ENCODE results near the gene PDE8A.

The PDE8A gene

DNA sequence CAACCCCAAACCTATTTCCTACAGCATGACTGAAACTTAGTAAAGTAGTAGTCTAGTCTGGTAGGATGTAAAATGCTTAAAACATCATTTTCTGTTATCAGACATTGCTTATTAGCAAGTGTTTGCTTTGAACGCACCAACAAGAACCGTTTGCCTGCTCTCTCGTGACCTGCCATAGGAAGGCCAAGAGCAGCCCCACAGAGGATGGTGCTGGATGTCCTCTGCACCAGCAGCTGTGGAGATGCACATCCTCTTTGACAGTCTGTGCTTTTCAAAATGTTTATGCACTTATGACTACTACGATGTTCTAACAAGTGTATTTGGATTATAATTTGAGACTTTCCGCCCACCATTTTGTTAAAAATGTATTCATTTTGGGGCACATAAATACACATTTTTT, 59.6 kb downstream of the PDE8A start:
- DNase-seq, result no peak

DNA sequence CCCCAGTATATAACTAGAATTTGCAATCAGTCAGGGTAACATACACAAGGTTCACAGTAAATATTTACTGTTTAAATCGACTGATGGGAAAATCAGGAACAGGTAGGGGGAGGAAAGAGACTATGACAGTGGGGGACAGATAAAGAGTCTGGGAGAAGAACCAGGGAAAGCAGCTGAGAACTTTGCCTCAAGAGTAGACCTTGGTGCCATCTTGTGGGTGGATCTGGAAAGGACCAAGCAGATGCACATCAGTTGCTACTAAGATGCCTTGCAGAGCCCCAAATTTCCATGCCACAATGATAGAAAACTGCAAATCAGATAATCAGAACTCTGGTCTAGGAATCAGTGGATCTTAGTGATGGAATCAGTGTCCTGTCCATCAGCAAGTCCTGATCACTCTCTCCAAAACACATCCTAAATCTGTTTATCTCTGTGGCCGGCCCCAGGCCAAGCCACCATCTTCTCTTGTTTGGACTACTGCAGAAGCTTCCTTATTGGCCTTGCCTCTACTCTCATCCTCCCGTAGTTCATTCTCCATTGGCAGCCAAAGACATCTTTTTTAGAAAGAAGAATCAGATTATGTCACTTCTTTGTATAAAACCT, 62.7 kb downstream of the PDE8A start:
- DNase-seq, result peak; percentile 60

GRCh38 chr15:85044894-85045293, 63.2 kb downstream of the PDE8A start:
- DNase-seq, result no peak

DNA sequence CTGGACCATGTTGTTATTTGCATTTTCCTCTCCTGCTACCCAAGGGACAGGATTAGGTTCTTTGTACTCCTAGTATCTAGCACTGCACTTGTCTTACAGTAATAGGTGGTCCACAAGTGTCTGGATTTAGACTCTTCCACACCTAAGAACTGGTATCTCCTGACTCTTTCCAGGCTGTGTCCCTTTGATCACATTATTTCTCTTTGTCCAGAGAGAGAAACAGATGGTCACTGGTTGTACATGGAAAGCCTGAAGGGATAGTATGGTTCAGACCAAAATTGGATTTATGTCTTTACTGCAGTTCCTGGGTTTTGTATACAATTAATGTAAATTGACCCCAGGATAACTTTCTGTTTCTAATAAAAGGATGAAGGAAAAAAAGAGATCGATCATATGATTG, 64.0 kb downstream of the PDE8A start:
- no peak for DNase-seq

DNA sequence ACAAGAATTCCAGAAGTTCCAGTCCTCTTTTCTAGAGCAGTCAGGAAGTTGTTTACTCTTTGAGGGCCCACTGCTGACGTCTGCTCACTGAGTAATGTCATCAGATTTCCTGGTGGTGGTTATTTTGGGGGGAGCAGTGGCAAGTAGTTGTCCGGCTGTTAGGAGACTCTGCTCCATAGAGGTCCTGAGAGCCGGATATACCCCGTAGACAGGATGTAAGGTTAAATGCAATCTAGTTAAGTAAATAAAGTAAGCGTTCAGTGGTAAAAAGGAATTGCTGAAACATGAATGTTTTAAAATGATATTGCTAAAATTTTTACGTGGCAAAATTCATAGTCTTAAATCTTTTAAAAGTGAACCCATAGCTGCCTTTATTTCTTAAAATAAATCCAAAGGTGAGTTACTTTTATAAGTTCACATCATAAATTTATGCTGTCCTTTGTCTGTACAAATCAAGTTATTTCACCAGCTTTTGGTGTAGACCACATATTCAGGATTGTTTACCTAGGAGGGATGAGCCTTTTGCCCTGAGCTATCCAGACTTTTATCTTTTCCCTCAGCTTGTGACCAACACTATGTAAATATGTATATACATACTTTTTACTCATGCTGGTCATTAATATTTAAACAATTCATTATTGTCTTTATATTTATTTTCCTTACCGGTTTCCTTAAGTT, 65.8 kb downstream of the PDE8A start:
- peak; percentile 89 for DNase-seq

DNA sequence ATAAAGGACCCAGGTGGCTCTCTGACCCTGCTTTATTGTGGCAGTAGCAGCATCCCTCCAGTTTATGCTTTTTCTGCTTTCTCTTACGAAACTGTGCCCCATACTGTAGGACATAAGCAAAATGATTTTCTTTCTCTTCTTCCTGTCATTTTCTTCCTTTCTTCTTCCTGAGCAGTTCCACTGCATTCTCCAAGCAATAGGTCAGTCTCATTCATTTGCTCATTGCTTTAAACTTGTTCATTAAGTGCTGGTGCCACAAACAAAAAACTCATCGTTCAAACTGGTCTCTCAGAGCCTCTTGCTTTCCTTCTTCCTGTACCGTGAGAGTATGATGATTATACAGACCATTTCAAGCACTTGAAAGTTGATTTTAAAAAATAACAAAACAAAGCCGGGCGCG, 66.8 kb downstream of the PDE8A start:
- peak; percentile 9 for DNase-seq

- no peak for DNase-seq
Measured at GRCh38 chr15:85049805-85050204, 68.1 kb downstream of the PDE8A start.

DNA sequence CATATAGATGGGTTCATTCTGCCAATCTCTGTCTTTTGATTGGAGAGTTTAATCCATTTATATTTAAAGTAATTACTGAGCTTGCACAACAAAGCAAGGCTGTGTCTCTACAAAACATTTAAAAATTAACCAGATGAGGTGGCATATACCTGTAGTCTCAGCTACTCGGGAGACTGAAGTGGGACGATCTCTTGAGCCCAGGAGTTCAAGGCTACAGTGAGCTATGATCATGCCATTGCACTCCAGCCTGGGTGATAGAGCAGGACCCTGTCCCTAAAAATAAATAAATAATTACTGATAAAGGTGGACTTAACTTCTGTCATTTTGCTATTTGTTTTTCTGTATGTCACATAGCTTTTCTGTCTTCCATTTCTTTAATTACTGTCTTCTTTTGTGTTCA, 78.1 kb downstream of the PDE8A start:
- DNase-seq, result no peak

DNA sequence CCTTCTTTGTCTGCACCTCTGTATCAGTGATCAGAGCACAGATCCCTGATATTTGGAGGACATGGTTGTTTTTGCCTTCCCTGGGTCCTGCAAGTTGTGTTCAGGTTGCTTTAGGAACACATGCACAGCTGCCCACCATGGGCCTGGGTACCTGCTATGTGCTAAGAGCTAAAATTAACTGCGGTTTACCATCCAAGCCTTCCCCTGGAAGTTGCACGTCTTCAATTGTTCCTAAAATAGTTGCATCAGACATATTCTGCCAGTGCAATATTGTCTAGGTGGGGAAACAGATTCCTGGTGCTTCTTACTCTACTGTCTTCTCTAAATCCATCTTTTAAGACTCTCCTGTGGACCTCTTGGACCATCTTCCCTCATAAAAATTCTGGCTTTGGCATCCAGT, 80.9 kb downstream of the PDE8A start:
- DNase-seq, result no peak

DNA sequence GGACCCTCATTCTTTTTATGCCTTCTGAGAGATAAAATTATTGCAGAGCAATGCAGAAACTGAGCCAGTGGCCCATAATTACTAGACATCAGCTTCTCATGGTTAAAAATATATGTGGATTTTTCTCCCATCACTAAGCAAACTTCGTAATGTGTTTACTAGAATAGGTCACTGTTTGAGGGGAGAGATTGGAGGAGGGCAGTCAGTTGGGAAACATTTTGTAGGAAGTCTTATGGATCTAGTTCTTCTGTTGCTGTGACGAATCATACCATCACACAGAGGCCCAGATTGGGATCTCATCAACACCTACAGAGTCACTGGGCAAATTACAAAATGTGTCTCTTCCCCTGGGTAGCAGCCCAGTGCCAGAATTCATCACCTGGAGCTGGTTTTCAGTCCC, 81.4 kb downstream of the PDE8A start:
- DNase-seq, result no peak

GRCh38 chr15:85063522-85064079, 81.9 kb downstream of the PDE8A start:
- DNase-seq, result no peak

- DNase-seq, result no peak
Measured at GRCh38 chr15:85064710-85065109, 83.1 kb downstream of the PDE8A start.

DNA sequence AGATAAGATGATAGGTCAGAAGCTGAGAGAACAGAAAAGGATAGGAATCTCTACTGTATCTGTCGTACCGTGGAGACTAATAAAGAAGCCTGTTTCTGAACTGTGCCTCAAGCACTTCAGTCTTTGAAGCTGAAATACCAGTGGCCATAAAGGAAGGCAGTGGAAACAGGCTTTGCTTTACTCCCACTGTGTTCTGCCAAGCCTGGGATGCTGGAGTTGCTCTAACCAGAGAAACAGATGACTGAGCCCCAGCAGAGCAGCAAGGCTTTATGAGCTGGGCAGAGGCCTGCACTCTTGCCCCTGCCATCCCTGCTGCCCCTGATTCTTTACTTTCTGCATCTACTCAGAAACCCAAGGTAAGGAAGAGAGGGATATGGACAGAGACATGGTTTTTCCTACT, 89.4 kb downstream of the PDE8A start:
- no peak for DNase-seq

DNA sequence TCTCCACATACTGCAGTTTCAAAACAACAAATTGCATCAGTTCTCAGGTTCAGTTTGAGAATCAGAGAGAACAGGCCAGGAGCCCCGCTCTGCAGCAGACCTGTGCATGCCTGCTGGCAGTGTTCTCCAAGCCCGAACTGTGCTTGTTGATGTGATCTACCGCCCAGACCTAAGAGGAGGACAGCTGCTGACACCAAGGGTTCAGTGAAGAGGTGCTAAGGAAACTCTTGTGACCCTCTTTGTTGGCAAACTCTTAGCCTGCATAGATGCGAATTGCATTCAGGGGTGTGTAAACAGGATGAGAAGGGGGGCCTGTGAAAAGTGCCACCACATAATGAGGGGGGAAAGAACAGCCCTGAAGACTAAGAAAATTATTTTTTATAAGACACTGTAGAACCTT, 89.8 kb downstream of the PDE8A start:
- DNase-seq, result no peak

GRCh38 chr15:85072917-85073316, 91.3 kb downstream of the PDE8A start:
- DNase-seq, result no peak

DNA sequence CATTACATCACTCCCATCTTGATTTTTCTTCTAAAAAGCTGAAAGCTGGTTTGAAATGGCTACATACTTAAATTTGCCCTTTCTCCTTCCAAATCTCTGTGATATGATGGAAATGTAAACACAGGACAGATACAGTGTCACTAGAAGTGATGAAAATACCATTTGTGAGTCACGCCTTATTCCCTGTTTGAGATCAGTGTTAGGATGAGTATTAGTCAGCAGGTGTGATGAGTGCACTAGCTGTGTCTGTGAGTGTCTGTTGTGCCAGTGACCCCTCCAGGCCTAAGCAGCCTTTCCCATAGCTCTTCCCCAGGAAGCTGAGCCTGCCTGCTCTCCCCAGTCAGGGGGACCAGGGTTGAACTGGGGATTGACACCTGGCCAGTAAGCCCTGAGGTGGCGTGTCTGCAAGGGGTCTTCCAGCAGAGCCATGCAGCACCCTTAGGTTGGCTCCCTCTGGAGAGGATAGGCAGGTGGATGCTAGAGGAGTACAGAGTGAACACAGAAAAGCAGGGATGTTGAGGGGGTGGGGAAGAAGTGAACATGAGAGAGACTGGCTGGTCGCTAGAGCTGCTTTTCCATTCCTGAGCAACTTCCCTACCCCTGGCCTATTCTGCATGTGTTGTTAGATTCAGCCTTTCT, 92.0 kb downstream of the PDE8A start:
- no peak for DNase-seq

- DNase-seq, result no peak
Measured at GRCh38 chr15:85086855-85087254, 105.2 kb downstream of the PDE8A start.

DNA sequence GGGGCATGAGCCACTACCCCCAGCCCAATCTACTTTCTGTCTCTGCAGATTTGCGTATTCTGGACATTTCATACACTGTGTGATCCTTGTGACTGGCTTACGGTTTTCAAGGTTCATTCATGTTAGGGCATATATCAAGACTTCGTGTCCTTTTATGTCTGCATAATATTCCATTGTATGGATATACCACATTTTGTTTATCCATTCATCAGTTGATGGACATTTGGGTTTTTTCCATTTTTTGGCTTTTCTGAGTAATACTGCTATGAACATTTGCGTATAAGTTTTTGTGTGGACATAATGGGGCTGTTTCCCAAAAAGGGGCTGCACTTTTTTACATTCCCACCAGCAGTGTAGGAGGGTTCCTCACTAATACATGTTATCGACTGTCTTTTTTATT, 106.6 kb downstream of the PDE8A start:
- no peak for DNase-seq

GRCh38 chr15:85089929-85090597, 108.4 kb downstream of the PDE8A start:
- no peak for DNase-seq

DNA sequence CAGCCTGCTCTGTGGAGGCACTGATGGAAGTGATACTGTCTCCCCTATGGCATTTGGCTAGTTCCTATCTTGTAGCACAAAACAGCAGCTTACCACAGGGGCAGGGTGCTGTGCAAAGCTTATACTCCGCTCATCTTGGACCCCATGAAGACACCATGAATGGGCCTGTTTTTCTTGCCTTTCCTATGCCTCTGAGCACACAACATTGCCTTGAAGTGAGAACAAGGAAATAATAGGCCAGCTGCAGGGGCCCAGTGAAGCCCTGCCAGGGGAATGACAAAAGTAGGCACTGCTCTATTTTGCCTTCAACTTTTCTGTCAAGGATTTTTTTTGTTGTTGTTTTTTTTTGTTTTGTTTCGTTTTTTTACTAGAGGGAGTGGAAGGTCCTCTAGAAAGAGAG, 110.3 kb downstream of the PDE8A start:
- no peak for DNase-seq

- peak; percentile 45 for DNase-seq
Measured at GRCh38 chr15:85094685-85095084, 113.0 kb downstream of the PDE8A start.

- no peak for DNase-seq
Measured at GRCh38 chr15:85095566-85095965, 113.9 kb downstream of the PDE8A start.

DNA sequence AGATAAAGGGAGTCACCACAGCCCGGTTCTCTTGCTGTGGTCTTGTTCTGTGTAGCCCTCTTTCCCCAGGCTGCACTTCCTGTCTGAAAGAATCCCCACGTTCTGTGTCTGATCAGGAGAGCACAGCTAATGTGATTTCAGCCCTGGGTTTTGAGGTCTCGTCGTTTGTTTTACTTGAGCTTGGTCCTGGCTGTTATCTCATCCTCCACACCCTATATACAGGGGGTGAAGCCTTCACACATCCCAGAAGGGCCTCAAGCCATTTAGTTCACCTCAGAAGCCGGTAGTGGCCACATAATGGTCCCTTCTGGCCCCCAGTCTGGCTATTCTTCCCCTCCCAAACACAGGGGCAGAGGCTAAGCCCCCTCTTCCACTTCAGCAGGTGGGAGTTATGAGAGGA, 115.6 kb downstream of the PDE8A start:
- no peak for DNase-seq

DNA sequence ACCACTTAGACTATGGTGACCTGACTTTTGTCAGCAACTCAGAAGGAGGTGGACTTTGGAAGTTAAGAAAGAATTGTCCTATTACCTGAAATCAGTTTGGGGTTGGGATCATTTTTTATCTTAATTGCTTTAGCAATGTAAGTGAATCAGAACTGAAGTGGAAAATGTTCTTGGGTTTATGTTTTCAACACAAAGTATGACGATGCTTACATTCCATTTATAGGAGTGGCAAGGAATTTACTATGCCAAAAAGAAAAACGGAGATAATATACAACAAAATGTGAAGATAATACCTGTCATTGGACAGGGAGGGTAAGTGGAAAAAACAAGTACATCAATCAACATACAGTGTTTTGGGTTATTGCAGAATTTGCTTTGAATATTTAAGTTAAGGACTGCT, 116.1 kb downstream of the PDE8A start:
- DNase-seq, result no peak
